Measurements from ENCODE around the gene MFAP5. TPM values are rescaled to one million over a fixed set of nuclear protein-coding genes. Genes with fewer than 3 reads are reported as not detected.

The MFAP5 gene
- total and polyA plus RNA-seq, 10 of the 15 experiments (the other 5 are each of a cell fraction or from before 2014, with no cell fraction given) = 0.06 to 0.14 (median 0.12) TPM; not detected in 7

DNA sequence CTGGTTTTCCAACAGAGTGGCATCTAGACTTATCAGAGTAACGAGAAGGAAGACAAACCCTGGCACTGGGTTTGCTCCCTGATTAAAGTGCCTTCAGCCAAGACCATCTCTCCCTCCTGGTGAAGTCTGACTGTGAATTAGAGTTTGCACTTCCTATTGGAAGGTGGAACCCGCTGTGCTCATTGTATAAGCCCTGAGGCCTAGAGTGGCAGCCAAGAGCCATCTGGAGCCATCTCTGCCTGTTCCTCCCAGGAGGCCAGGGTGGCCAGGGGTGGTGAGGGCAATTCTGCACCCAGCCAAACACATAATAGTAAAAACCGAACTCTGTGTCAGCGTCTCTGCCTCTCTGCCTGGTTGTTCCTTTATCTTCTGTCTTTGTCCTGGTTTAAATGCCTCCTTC is 25.0 kb downstream of the MFAP5 start:
- intact Hi-C loops (cut with micrococcal nuclease; ENCODE audit: unreplicated experiment) = no loop called here
- no peak for ATAC-seq
- WGBS (ENCODE audit: insufficient coverage, insufficient replicate concordance, low lambda C conversion rate, missing lambda C conversion rate) = 92% methylated on average over 4 of the region's 4 CpGs
- Histone ChIP-seq H3K9ac (ENCODE audit: control insufficient read depth, insufficient read depth, low read length) (no peak overlapping the region), H3K36me3 (ENCODE audit: control insufficient read depth in 2 of 2, insufficient read depth in 2 of 2, low read length in 1 of 2) (no peaks in the 10 kb centered on the region), H3K27me3 (replicated peaks in 1 of 2; ENCODE audit: control insufficient read depth in 2 of 2, insufficient read depth in 2 of 2, low read length in 1 of 2) (no peaks in the 10 kb centered on the region), H3K27ac (ENCODE audit: control insufficient read depth, insufficient read depth) (no peak overlapping the region), H3K4me2 (ENCODE audit: control insufficient read depth, insufficient read depth) (no peak overlapping the region), H4K20me1 (ENCODE audit: control insufficient read depth, insufficient read depth) (no peaks in the 10 kb centered on the region), H2AFZ (ENCODE audit: control insufficient read depth, low read depth, low read length) (no peak overlapping the region), H3K4me3 (no peak overlapping the region), H3K79me2 (ENCODE audit: control insufficient read depth, insufficient read depth, low read length) (no peaks in the 10 kb centered on the region), H3K4me1 (ENCODE audit: control insufficient read depth, insufficient read depth, low read length) (peaks cover 3% of the 10 kb centered on the region), H3K9me3 (replicated peaks; ENCODE audit: control insufficient read depth, insufficient read depth, low read length) (no peaks in the 10 kb centered on the region; the same call in 2 of the 3 replicates)
- CTCF ChIA-PET = no interaction called here
- in situ Hi-C loops (cut with MboI) = loop anchor here (25.0 kb wide), 2 partner anchors 1025 to 1675 kb away; partner anchors contain the start of genes CLEC2D, EMG1, PHB2 and PTPN6
- no peak for FAIRE-seq
- TF ChIP-seq ZNF384 (IDR thresholded peaks at IDR 0.05; ENCODE audit: borderline replicate concordance, low read depth, low read length) = no peak
- no peak for TF ChIP-seq RCOR1 (conservative IDR thresholded peaks at IDR 0.05; ENCODE audit: low read depth, low read length)
- no peak for TF ChIP-seq RBBP5 (conservative IDR thresholded peaks at IDR 0.05)
- TF ChIP-seq FOS (IDR thresholded peaks at IDR 0.05; ENCODE audit: borderline replicate concordance, extremely low read depth, insufficient read length) = no peak
- POLR2A ChIA-PET = interaction anchor here (0.6 kb wide), 1 partner anchor 487 kb away, joined by 3 read pairs; no protein-coding TSS in a partner anchor
- RAD21 ChIA-PET (ENCODE audit: unreplicated experiment) = no interaction called here
- no TSS peak for BruUV-seq (replicated peaks)
- SMC1A ChIA-PET (ENCODE audit: uncharacterized antibody, unreplicated experiment) = interaction anchor here (1.0 kb wide), 1 partner anchor 93 kb away, joined by 3 read pairs; no protein-coding TSS in a partner anchor
- no peak for DNase-seq (ENCODE audit: low read depth, low spot score)

DNA sequence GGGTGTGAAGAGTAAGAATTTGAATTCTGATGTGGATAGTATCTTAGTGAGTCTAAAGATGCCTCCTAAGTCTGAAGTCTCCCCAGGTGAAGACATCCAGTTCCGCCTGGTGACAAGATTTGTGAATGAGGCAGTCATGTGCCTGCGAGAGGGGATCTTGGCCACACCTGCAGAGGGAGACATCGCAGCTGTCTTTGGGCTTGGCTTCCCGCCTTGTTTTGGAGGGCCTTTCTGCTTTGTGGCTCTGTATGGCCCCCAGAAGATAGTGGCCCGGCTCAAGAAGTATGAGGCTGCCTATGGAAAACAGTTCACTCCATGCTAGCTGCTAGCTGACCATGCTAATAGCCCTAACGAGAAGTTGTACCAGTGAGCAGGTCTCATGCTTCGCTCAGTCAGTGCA is 25.4 kb downstream of the MFAP5 start:
- DNase-seq (ENCODE audit: low read depth, low spot score) (no peak), ATAC-seq (no peak), FAIRE-seq (no peak)
- in situ Hi-C loops (cut with MboI) (loop anchor here (25.0 kb wide), 2 partner anchors 1025 to 1675 kb away; partner anchors contain the start of genes CLEC2D, EMG1, PHB2 and PTPN6), intact Hi-C loops (cut with micrococcal nuclease; ENCODE audit: unreplicated experiment) (no loop called here)
- WGBS (ENCODE audit: insufficient coverage, insufficient replicate concordance, low lambda C conversion rate, missing lambda C conversion rate) = 98% methylated on average over 7 of the region's 7 CpGs
- Histone ChIP-seq H3K4me3 (no peak overlapping the region), H3K9ac (ENCODE audit: control insufficient read depth, insufficient read depth, low read length) (no peak overlapping the region), H4K20me1 (ENCODE audit: control insufficient read depth, insufficient read depth) (no peaks in the 10 kb centered on the region), H2AFZ (ENCODE audit: control insufficient read depth, low read depth, low read length) (no peak overlapping the region), H3K4me2 (ENCODE audit: control insufficient read depth, insufficient read depth) (no peak overlapping the region), H3K79me2 (ENCODE audit: control insufficient read depth, insufficient read depth, low read length) (no peaks in the 10 kb centered on the region), H3K27ac (ENCODE audit: control insufficient read depth, insufficient read depth) (no peak overlapping the region), H3K4me1 (ENCODE audit: control insufficient read depth, insufficient read depth, low read length) (peaks cover 3% of the 10 kb centered on the region), H3K9me3 (replicated peaks; ENCODE audit: control insufficient read depth, insufficient read depth, low read length) (no peaks in the 10 kb centered on the region; the same call in 2 of the 3 replicates), H3K36me3 (ENCODE audit: control insufficient read depth in 2 of 2, insufficient read depth in 2 of 2, low read length in 1 of 2) (no peaks in the 10 kb centered on the region), H3K27me3 (replicated peaks in 1 of 2; ENCODE audit: control insufficient read depth in 2 of 2, insufficient read depth in 2 of 2, low read length in 1 of 2) (no peaks in the 10 kb centered on the region)
- BruUV-seq (replicated peaks) = no TSS peak
- POLR2A ChIA-PET = no interaction called here
- RAD21 ChIA-PET (ENCODE audit: unreplicated experiment) = no interaction called here
- SMC1A ChIA-PET (ENCODE audit: uncharacterized antibody, unreplicated experiment) = no interaction called here
- CTCF ChIA-PET = no interaction called here
- TF ChIP-seq, protein P1, sequence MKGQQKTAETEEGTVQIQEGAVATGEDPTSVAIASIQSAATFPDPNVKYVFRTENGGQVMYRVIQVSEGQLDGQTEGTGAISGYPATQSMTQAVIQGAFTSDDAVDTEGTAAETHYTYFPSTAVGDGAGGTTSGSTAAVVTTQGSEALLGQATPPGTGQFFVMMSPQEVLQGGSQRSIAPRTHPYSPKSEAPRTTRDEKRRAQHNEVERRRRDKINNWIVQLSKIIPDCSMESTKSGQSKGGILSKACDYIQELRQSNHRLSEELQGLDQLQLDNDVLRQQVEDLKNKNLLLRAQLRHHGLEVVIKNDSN (IDR thresholded peaks at IDR 0.05; ENCODE audit: borderline replicate concordance, extremely low read length, insufficient read depth, low read depth, low read length) = no peak
- TF ChIP-seq YBX1 (IDR thresholded peaks at IDR 0.05) (no peak), RELA (IDR thresholded peaks at IDR 0.05; ENCODE audit: borderline replicate concordance, partially characterized antibody) (no peak), HDAC6 (IDR thresholded peaks at IDR 0.05; ENCODE audit: unreplicated experiment) (no peak), IKZF2 (IDR thresholded peaks at IDR 0.05) (no peak), SUZ12 (IDR thresholded peaks at IDR 0.05; ENCODE audit: unreplicated experiment) (no peak), FOXM1 (IDR thresholded peaks at IDR 0.05; ENCODE audit: low read depth, low read length) (no peak), LARP7 (IDR thresholded peaks at IDR 0.05) (no peak), ZZZ3 (IDR thresholded peaks at IDR 0.05; ENCODE audit: control insufficient read depth, insufficient read length, low read depth) (no peak), CHD1 (IDR thresholded peaks at IDR 0.05; ENCODE audit: low read depth, low read length) (no peak)
- TF ChIP-seq, protein P2, sequence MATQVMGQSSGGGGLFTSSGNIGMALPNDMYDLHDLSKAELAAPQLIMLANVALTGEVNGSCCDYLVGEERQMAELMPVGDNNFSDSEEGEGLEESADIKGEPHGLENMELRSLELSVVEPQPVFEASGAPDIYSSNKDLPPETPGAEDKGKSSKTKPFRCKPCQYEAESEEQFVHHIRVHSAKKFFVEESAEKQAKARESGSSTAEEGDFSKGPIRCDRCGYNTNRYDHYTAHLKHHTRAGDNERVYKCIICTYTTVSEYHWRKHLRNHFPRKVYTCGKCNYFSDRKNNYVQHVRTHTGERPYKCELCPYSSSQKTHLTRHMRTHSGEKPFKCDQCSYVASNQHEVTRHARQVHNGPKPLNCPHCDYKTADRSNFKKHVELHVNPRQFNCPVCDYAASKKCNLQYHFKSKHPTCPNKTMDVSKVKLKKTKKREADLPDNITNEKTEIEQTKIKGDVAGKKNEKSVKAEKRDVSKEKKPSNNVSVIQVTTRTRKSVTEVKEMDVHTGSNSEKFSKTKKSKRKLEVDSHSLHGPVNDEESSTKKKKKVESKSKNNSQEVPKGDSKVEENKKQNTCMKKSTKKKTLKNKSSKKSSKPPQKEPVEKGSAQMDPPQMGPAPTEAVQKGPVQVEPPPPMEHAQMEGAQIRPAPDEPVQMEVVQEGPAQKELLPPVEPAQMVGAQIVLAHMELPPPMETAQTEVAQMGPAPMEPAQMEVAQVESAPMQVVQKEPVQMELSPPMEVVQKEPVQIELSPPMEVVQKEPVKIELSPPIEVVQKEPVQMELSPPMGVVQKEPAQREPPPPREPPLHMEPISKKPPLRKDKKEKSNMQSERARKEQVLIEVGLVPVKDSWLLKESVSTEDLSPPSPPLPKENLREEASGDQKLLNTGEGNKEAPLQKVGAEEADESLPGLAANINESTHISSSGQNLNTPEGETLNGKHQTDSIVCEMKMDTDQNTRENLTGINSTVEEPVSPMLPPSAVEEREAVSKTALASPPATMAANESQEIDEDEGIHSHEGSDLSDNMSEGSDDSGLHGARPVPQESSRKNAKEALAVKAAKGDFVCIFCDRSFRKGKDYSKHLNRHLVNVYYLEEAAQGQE (IDR thresholded peaks at IDR 0.05; ENCODE audit: low read depth, low read length) = no peak
